GM12878 (cell line): ENCODE results near the gene MXI1. TPM values are rescaled to one million over a fixed set of nuclear protein-coding genes. Genes with fewer than 3 reads are reported as not detected.

Experiments used
- CBX5 ChIP-seq: sonication (generic); IDR thresholded peaks from 2 replicates; pipeline ENCODE4 v1.6.1; 2016; ENCODE audit warnings: low read depth, moderate library complexity, mild to moderate bottlenecking, inconsistent platforms
- CHD1 ChIP-seq: IDR thresholded peaks from 2 replicates; pipeline ENCODE4 v1.6.1; 2012; ENCODE audit warnings: low read depth, low read length, improper control_type of control experiment
- HDAC6 ChIP-seq: fragments of 200-600 bp; sonication (generic); IDR thresholded peaks from one replicate; pipeline ENCODE4 v1.8.0; 2017; ENCODE audit warnings: antibody characterized with exemption; ENCODE audit not compliant: unreplicated experiment
- KDM1A ChIP-seq: fragments of 200-600 bp; sonication (generic); IDR thresholded peaks from 2 replicates; pipeline ENCODE4 v1.6.1; 2016; ENCODE audit warnings: borderline replicate concordance
- MYB ChIP-seq: fragments of 150-350 bp; IDR thresholded peaks from 2 replicates; pipeline ENCODE4 v1.6.1; 2014; ENCODE audit warnings: mild to moderate bottlenecking, low read depth, low read length, borderline replicate concordance
- SIX5 ChIP-seq: IDR thresholded peaks from 2 replicates; pipeline ENCODE4 v1.6.1; 2011; ENCODE audit warnings: mild to moderate bottlenecking, low read depth, low read length, moderate library complexity; ENCODE audit not compliant: severe bottlenecking
- polyA plus RNA-seq, 11 experiments: library from polyadenylated mRNA; depleted of rRNA in 4 of 11; unstranded in 6 of 11; stranded (reverse) in 5 of 11; fragments of >200 nt; fragmentation: Nextera tagmentation in 4 of 11; fragmentation: Illumina TruSeq in 1 of 11; extraction: Ambion mirVana in 4 of 11; extraction: Trizol in 1 of 11; gene quantifications; 1 replicate in 1 of 11; 2 replicates in 10 of 11; pipeline versions ENCODE4 v1.2.1 to v1.2.3, GENCODE V29; 2011 to 2016; ENCODE audit warnings: inconsistent platforms in 2 of 11, missing spikeins in 2 of 11, low read depth in 1 of 11
- total RNA-seq, 4 experiments: library from RNA; depleted of rRNA in 3 of 4; stranded (reverse); fragments of >200 nt in 3 of 4; fragmentation: Illumina TruSeq in 1 of 4; extraction: Trizol in 1 of 4; gene quantifications; 2 replicates each; pipeline versions ENCODE4 v1.2.1 to v1.2.3, GENCODE V29; 2013 to 2021
- TF ChIP-seq, protein P1 (sequence below): fragments of 450-650 bp; IDR thresholded peaks from 2 replicates; pipeline ENCODE4 v1.6.1; 2017; ENCODE audit warnings: mild to moderate bottlenecking, moderate library complexity

MXI1 gene
- total and polyA plus RNA-seq, 10 of the 15 experiments (the other 5 are each of a cell fraction or from before 2014, with no cell fraction given): 0.23 to 8.0 (median 0.41) TPM

DNA sequence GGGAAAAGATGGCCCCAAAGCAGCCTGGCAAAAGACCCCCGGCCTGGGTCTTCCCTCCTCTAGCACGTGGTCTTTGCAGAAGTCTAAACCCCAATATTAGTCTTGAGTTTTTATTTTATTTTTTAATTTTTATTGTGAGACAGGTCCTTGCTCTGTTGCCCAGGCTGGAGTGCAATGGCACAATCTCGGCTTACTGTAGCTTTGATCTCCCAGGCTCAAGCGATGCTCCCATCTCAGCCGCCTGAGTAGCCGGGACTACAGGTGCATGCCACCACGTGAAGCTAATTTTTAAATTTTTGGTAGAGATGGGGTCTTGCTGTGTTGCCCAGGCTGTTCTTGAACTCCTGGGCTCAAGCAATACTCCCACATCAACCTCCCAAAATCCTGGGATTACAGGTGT is 40.3 kb upstream of the MXI1 start (continued):
- TF ChIP-seq, protein P1, sequence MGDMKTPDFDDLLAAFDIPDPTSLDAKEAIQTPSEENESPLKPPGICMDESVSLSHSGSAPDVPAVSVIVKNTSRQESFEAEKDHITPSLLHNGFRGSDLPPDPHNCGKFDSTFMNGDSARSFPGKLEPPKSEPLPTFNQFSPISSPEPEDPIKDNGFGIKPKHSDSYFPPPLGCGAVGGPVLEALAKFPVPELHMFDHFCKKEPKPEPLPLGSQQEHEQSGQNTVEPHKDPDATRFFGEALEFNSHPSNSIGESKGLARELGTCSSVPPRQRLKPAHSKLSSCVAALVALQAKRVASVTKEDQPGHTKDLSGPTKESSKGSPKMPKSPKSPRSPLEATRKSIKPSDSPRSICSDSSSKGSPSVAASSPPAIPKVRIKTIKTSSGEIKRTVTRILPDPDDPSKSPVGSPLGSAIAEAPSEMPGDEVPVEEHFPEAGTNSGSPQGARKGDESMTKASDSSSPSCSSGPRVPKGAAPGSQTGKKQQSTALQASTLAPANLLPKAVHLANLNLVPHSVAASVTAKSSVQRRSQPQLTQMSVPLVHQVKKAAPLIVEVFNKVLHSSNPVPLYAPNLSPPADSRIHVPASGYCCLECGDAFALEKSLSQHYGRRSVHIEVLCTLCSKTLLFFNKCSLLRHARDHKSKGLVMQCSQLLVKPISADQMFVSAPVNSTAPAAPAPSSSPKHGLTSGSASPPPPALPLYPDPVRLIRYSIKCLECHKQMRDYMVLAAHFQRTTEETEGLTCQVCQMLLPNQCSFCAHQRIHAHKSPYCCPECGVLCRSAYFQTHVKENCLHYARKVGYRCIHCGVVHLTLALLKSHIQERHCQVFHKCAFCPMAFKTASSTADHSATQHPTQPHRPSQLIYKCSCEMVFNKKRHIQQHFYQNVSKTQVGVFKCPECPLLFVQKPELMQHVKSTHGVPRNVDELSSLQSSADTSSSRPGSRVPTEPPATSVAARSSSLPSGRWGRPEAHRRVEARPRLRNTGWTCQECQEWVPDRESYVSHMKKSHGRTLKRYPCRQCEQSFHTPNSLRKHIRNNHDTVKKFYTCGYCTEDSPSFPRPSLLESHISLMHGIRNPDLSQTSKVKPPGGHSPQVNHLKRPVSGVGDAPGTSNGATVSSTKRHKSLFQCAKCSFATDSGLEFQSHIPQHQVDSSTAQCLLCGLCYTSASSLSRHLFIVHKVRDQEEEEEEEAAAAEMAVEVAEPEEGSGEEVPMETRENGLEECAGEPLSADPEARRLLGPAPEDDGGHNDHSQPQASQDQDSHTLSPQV: no peak
- TF ChIP-seq SIX5 (no peak), CHD1 (no peak), CBX5 (no peak), HDAC6 (no peak), KDM1A (no peak), MYB (no peak)
- TF ChIP-seq, all 136 proteins: peak for 0
